HCT116 (cell line): ENCODE results near the gene VWA3B. TPM values are rescaled to one million over a fixed set of nuclear protein-coding genes. Genes with fewer than 3 reads are reported as not detected.

Experiments used
- ATAC-seq: fragments of 200-7000 bp; cut with Tn5 transposase; 2 replicates; pipeline ENCODE4 v1.9.1; 2020; ENCODE audit warnings: mild to moderate bottlenecking, moderate library complexity
- BruUV-seq: library from RNA; stranded (reverse); fragments of 400-500 nt; replicated peaks from 2 replicates; lab custom pipeline; 2021; lab: Mats Ljungman, UMichigan
- CTCF ChIA-PET: fragments of 300-600 bp; sonication (Branson Sonifier 250); formaldehyde crosslinking; loops from one replicate; lab custom pipeline; 2021; ENCODE audit warnings: antibody characterized with exemption; lab: Charles Lee
- POLR2A ChIA-PET: fragments of 300-600, 350-600 bp; sonication (Branson Sonifier 250); formaldehyde crosslinking; loops from one replicate; lab custom pipeline; 2021; ENCODE audit warnings: antibody characterized with exemption; lab: Charles Lee
- RAD21 ChIA-PET, 2 experiments: fragments of 300-600 bp; sonication (Branson Sonifier 250); formaldehyde crosslinking; loops; one replicate each; lab custom pipeline; 2023; ENCODE audit warnings: low total read pairs in 2 of 2; ENCODE audit not compliant: uncharacterized antibody in 2 of 2, unreplicated experiment in 2 of 2, low non-redundant PET in 1 of 2; lab: Charles Lee
- DNase-seq: peaks from one replicate; pipeline ENCODE4 v3.0.0-alpha.2; 2010; ENCODE audit warnings: low read depth, low spot score
- H2AFZ ChIP-seq: fragments of 200-600 bp; shearing (Covaris generic), sonication (generic); 2 replicates; pipeline ENCODE4 v1.6.1; 2017; ENCODE audit warnings: low read depth, mixed run types, mixed read lengths, antibody characterized with exemption, low read length; ENCODE audit not compliant: poor library complexity, severe bottlenecking
- H3K27ac ChIP-seq: 2 replicates; pipeline ENCODE4 v1.5.1; 2012; ENCODE audit warnings: low read depth, low read length
- H3K27me3 ChIP-seq: fragments of 200-600 bp; sonication (generic); 2 replicates; pipeline ENCODE4 v1.6.1; 2016; ENCODE audit warnings: mixed run types, low read length, mixed read lengths; ENCODE audit not compliant: insufficient read depth
- H3K36me3 ChIP-seq, 2 experiments: fragments of 200-500 bp in 1 of 2; fragments of 200-600 bp in 1 of 2; sonication (Bioruptor generic) in 1 of 2; sonication (generic) in 1 of 2; 2 replicates each; pipeline versions ENCODE4 v1.5.1 to v1.6.1; 2014 to 2016; ENCODE audit warnings: low read length in 2 of 2, inconsistent platforms in 1 of 2, mixed read lengths in 1 of 2, mixed run types in 1 of 2; ENCODE audit not compliant: insufficient read depth in 2 of 2, control insufficient read depth in 1 of 2
- H3K4me1 ChIP-seq, 2 experiments: fragments of 200-600 bp in 1 of 2; sonication (generic) in 1 of 2; 2 replicates each; pipeline versions ENCODE4 v1.5.1 to v1.6.1; 2012 to 2017; ENCODE audit warnings: low read length in 2 of 2, inconsistent platforms in 1 of 2, mild to moderate bottlenecking in 1 of 2, mixed read lengths in 1 of 2, mixed run types in 1 of 2, moderate library complexity in 1 of 2; ENCODE audit not compliant: insufficient read depth in 2 of 2, control insufficient read depth in 1 of 2
- H3K4me2 ChIP-seq: fragments of 200-600 bp; sonication (generic); 2 replicates; pipeline ENCODE4 v1.6.1; 2017; ENCODE audit warnings: mixed run types, low read length, mixed read lengths
- H3K4me3 ChIP-seq, 2 experiments: fragments of 200-600 bp in 1 of 2; sonication (generic) in 1 of 2; replicated peaks in 1 of 2; 2 replicates each; pipeline ENCODE4 v1.5.1; 2011 to 2016; ENCODE audit warnings: low read length in 2 of 2, control low read depth in 1 of 2, low read depth in 1 of 2, mild to moderate bottlenecking in 1 of 2, mixed read lengths in 1 of 2, mixed run types in 1 of 2
- H3K79me2 ChIP-seq: fragments of 200-600 bp; sonication (generic); 2 replicates; pipeline ENCODE4 v1.6.1; 2017; ENCODE audit warnings: mild to moderate bottlenecking, mixed run types, low read length, moderate library complexity, mixed read lengths; ENCODE audit not compliant: insufficient read depth
- H3K9ac ChIP-seq: fragments of 200-600 bp; sonication (generic); 2 replicates; pipeline ENCODE4 v1.6.1; 2016; ENCODE audit warnings: low read length, mixed read lengths
- H3K9me2 ChIP-seq: fragments of 200-600 bp; sonication (generic), shearing (Covaris generic); 2 replicates; pipeline ENCODE4 v1.6.1; 2017; ENCODE audit warnings: mixed run types, mild to moderate bottlenecking, moderate library complexity; ENCODE audit not compliant: insufficient read depth
- H3K9me3 ChIP-seq, 2 experiments: fragments of 200-500 bp in 1 of 2; fragments of 200-600 bp in 1 of 2; sonication (Bioruptor generic) in 1 of 2; sonication (generic) in 1 of 2; 2 replicates each; pipeline ENCODE4 v1.6.1; 2014 to 2017; ENCODE audit warnings: low read length in 2 of 2, mixed read lengths in 2 of 2, inconsistent platforms in 1 of 2, low read depth in 1 of 2, mild to moderate bottlenecking in 1 of 2, mixed run types in 1 of 2, moderate library complexity in 1 of 2; ENCODE audit not compliant: control insufficient read depth in 1 of 2, insufficient read depth in 1 of 2
- H4K20me1 ChIP-seq: fragments of 200-600 bp; sonication (generic), shearing (Covaris generic); 2 replicates; pipeline ENCODE4 v1.6.1; 2017; ENCODE audit warnings: mixed run types, mild to moderate bottlenecking, moderate library complexity; ENCODE audit not compliant: insufficient read depth
- CEBPB ChIP-seq: IDR thresholded peaks from 2 replicates; pipeline ENCODE4 v1.6.1; 2012; ENCODE audit warnings: low read depth
- CTCF ChIP-seq, 3 experiments: fragments of 200-600 bp in 1 of 3; sonication (generic) in 1 of 3; IDR thresholded peaks in 2 of 3; conservative IDR thresholded peaks in 1 of 3; 2 replicates each; pipeline ENCODE4 v1.5.1; 2012 to 2017; ENCODE audit warnings: low read depth in 2 of 3, low read length in 2 of 3, antibody characterized with exemption in 1 of 3, borderline replicate concordance in 1 of 3, control low read depth in 1 of 3, mild to moderate bottlenecking in 1 of 3, mixed read lengths in 1 of 3, mixed run types in 1 of 3, moderate library complexity in 1 of 3; ENCODE audit not compliant: insufficient read depth in 1 of 3
- EGR1 ChIP-seq: IDR thresholded peaks from 2 replicates; pipeline ENCODE4 v1.6.1; 2012; ENCODE audit warnings: low read depth
- ELF1 ChIP-seq: IDR thresholded peaks from 2 replicates; pipeline ENCODE4 v1.6.1; 2012; ENCODE audit warnings: low read depth, borderline replicate concordance
- EZH2 ChIP-seq: fragments of 200-600 bp; sonication (generic); IDR thresholded peaks from 2 replicates; pipeline ENCODE4 v1.6.1; 2017; ENCODE audit warnings: antibody characterized with exemption, mixed run types
- EZH2phosphoT487 ChIP-seq: fragments of 200-600 bp; IDR thresholded peaks from 2 replicates; pipeline ENCODE4 v1.6.1; 2018; ENCODE audit warnings: antibody characterized with exemption, borderline replicate concordance
- FOSL1 ChIP-seq: IDR thresholded peaks from 2 replicates; pipeline ENCODE4 v1.6.1; 2012; ENCODE audit warnings: low read depth
- MAX ChIP-seq: IDR thresholded peaks from 2 replicates; pipeline ENCODE4 v1.6.1; 2012
- POLR2A ChIP-seq: IDR thresholded peaks from 2 replicates; pipeline ENCODE4 v1.7.0; 2011; ENCODE audit warnings: borderline replicate concordance; ENCODE audit not compliant: insufficient read depth, insufficient read length; ENCODE audit errors: extremely low read depth
- POLR2AphosphoS5 ChIP-seq: IDR thresholded peaks from 2 replicates; pipeline ENCODE4 v1.6.1; 2011; ENCODE audit warnings: mild to moderate bottlenecking, low read depth, low read length, moderate library complexity
- SIN3A ChIP-seq: IDR thresholded peaks from 2 replicates; pipeline ENCODE4 v1.6.1; 2012; ENCODE audit warnings: low read depth
- SRF ChIP-seq: IDR thresholded peaks from 2 replicates; pipeline ENCODE4 v1.6.1; 2012; ENCODE audit warnings: low read depth
- TCF7L2 ChIP-seq: IDR thresholded peaks from 2 replicates; pipeline ENCODE4 v1.7.0; 2011; ENCODE audit warnings: borderline replicate concordance, inconsistent platforms; ENCODE audit not compliant: insufficient read depth, insufficient read length; ENCODE audit errors: extremely low read depth
- YY1 ChIP-seq: IDR thresholded peaks from 2 replicates; pipeline ENCODE4 v1.6.1; 2011; ENCODE audit warnings: low read length, low read depth, moderate library complexity, mild to moderate bottlenecking; ENCODE audit not compliant: insufficient replicate concordance; ENCODE audit errors: extremely low read depth
- ZFX ChIP-seq: fragments of 450-650 bp; IDR thresholded peaks from 2 replicates; pipeline ENCODE4 v1.6.1; 2017
- ZNF274 ChIP-seq: fragments of 200-500 bp; sonication (Bioruptor generic); IDR thresholded peaks from 2 replicates; pipeline ENCODE4 v1.6.1; 2014; ENCODE audit warnings: mild to moderate bottlenecking, low read depth, low read length, inconsistent platforms
- intact Hi-C: fragments of 100-400 bp; cut with micrococcal nuclease; formaldehyde crosslinking; loops from 2 replicates; pipeline ENCODE4 v1.10.0; 2022
- total RNA-seq: library from RNA; stranded (reverse); gene quantifications from one replicate; pipeline ENCODE4 v1.2.1, GENCODE V29; 2021; ENCODE audit not compliant: unreplicated experiment
- TF ChIP-seq, protein P1 (sequence below): IDR thresholded peaks from 2 replicates; pipeline ENCODE4 v1.6.1; 2012

The VWA3B gene
- total RNA-seq, 1 experiment from 2014 or later = 0.47 TPM

DNA sequence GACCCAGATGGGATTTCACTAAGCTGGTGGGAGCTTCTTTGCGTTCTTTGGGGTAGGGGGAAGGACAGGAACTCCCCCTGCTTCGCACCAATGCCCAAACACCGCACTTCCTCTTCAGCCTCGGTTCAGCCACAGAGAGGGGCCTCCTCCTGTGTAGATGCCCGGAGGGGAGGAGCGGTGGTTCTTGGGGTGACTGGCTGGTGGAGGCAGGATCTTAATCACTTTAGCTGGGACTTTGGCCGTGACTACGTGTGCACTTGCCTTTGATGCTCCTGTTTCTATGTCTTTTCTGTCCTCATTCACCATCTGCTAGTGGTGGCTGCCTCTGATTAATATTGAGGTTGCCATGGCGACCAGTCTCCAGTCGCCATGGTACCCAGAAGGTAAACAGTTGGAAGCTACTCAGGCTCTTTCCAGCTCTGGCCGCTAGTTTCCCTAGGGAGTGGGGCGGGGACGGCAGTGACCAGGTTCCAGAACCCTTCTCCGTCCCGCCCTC lies 261.1 kb downstream of the VWA3B start:
- no peak overlapping the region for H3K9ac ChIP-seq
- no peaks in the 10 kb centered on the region for H3K4me1 ChIP-seq
- no peaks in the 10 kb centered on the region for H3K9me3 ChIP-seq
- H3K27ac ChIP-seq = no peak overlapping the region
- POLR2A ChIA-PET = no interaction called here
- DNase-seq = no peak
- intact Hi-C loops = no loop called here
- H4K20me1 ChIP-seq = no peaks in the 10 kb centered on the region
- no peaks in the 10 kb centered on the region for H3K79me2 ChIP-seq
- peaks cover 18% of the 10 kb centered on the region; the same call in 1 of the 2 replicates for H3K27me3 ChIP-seq
- TF ChIP-seq POLR2A (no peak), EZH2 (no peak), EZH2phosphoT487 (no peak), SIN3A (no peak), POLR2AphosphoS5 (no peak), ZFX (no peak), CEBPB (no peak), FOSL1 (no peak), ELF1 (no peak), SRF (no peak), YY1 (no peak), MAX (no peak), TCF7L2 (no peak), EGR1 (no peak), CTCF (IDR thresholded peaks at IDR 0.05 in 2 of 3, conservative IDR thresholded peaks at IDR 0.05 in 1 of 3; ENCODE audit: borderline replicate concordance in 1 of 3, insufficient read depth in 1 of 3, low read depth in 2 of 3, low read length in 2 of 3) (no peak), ZNF274 (no peak)
- TF ChIP-seq, protein P1, sequence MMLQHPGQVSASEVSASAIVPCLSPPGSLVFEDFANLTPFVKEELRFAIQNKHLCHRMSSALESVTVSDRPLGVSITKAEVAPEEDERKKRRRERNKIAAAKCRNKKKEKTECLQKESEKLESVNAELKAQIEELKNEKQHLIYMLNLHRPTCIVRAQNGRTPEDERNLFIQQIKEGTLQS = no peak
- no TSS peak for BruUV-seq
- no peak overlapping the region for H2AFZ ChIP-seq
- H3K36me3 ChIP-seq = no peaks in the 10 kb centered on the region
- RAD21 ChIA-PET = no interaction called here
- H3K4me2 ChIP-seq = no peak overlapping the region
- CTCF ChIA-PET = no interaction called here
- ATAC-seq = no peak
- no peak overlapping the region for H3K4me3 ChIP-seq
- no peaks in the 10 kb centered on the region for H3K9me2 ChIP-seq
